Ovary (tissue), 3 donors: ENCODE results near the gene RYR1.

Experiments
- CTCF ChIP-seq, 3 donors: fragments of 450-650 bp in 2 of 3; fragments of 200-600 bp in 1 of 3; IDR thresholded peaks; one replicate each; pipeline versions ENCODE4 v1.5.1 to v1.8.0; 2016 to 2022; ENCODE audit warnings: antibody characterized with exemption in 3 of 3, mild to moderate bottlenecking in 1 of 3
- EP300 ChIP-seq: sonication (generic); formaldehyde crosslinking; IDR thresholded peaks from one replicate; pipeline ENCODE4 v1.6.1; 2017; ENCODE audit warnings: antibody characterized with exemption
- POLR2A ChIP-seq: fragments of 450-650 bp; IDR thresholded peaks from one replicate; pipeline ENCODE4 v1.6.1; 2017; ENCODE audit warnings: antibody characterized with exemption, mild to moderate bottlenecking, moderate library complexity
- donor health status: DM: no; HTN: no; CAD: no.

GRCh38 chr19:38539751-38540150, 106.3 kb downstream of the RYR1 start:
- no peak for TF ChIP-seq POLR2A
- TF ChIP-seq CTCF (IDR thresholded peaks at IDR 0.05) = no peak
- no peak for TF ChIP-seq EP300
